ENCODE results near the gene CTSZ. TPM values are rescaled to one million over a fixed set of nuclear protein-coding genes. Genes with fewer than 3 reads are reported as not detected.

The CTSZ gene
- total RNA-seq, 1 donor from 2014 or later, result 71.9 TPM

GRCh38 chr20:59047938-59048680 is 41.1 kb upstream of the CTSZ start:
- DNase-seq (ENCODE audit: extremely low spot score, unreplicated experiment), result no peak
- Mint-ChIP-seq H3K9me3 (peaks cover 3% of the 10 kb centered on the region), H3K4me3 (peak overlapping the region; percentile 34), H3K4me1 (ENCODE audit: unreplicated experiment) (peaks cover 22% of the 10 kb centered on the region), H3K27ac (peak overlapping the region; percentile 75), H3K27me3 (peaks cover 4% of the 10 kb centered on the region), H3K36me3 (no peaks in the 10 kb centered on the region)
- TF ChIP-seq CTCF (conservative IDR thresholded peaks at IDR 0.05), result no peak

- no peak for DNase-seq (ENCODE audit: extremely low spot score, unreplicated experiment)
- peaks cover 20% of the 10 kb centered on the region for H3K4me1 Mint-ChIP-seq (ENCODE audit: unreplicated experiment)
- no peak for TF ChIP-seq CTCF (conservative IDR thresholded peaks at IDR 0.05)
Measured at GRCh38 chr20:59046862-59047261, 39.8 kb upstream of the CTSZ start.

GRCh38 chr20:59044796-59045195 is 37.7 kb upstream of the CTSZ start:
- Mint-ChIP-seq H3K9me3 (peaks cover 3% of the 10 kb centered on the region), H3K27me3 (peaks cover 4% of the 10 kb centered on the region), H3K4me3 (no peak overlapping the region), H3K36me3 (peaks cover 7% of the 10 kb centered on the region), H3K27ac (no peak overlapping the region), H3K4me1 (ENCODE audit: unreplicated experiment) (peaks cover 30% of the 10 kb centered on the region)
- TF ChIP-seq CTCF (conservative IDR thresholded peaks at IDR 0.05), result no peak
- DNase-seq (ENCODE audit: extremely low spot score, unreplicated experiment), result no peak

More at GRCh38 chr20:59046862-59047261, 39.8 kb upstream of the CTSZ start:
- Mint-ChIP-seq H3K36me3 (no peaks in the 10 kb centered on the region), H3K27ac (no peak overlapping the region), H3K9me3 (peaks cover 3% of the 10 kb centered on the region), H3K27me3 (peaks cover 4% of the 10 kb centered on the region), H3K4me3 (no peak overlapping the region)

GRCh38 chr20:59044295-59044694 is 37.2 kb upstream of the CTSZ start:
- DNase-seq (ENCODE audit: extremely low spot score, unreplicated experiment), result no peak
- Mint-ChIP-seq H3K4me1 (ENCODE audit: unreplicated experiment) (peaks cover 31% of the 10 kb centered on the region), H3K27me3 (peaks cover 4% of the 10 kb centered on the region), H3K9me3 (peaks cover 3% of the 10 kb centered on the region), H3K27ac (no peak overlapping the region), H3K4me3 (no peak overlapping the region), H3K36me3 (peaks cover 7% of the 10 kb centered on the region)
- no peak for TF ChIP-seq CTCF (conservative IDR thresholded peaks at IDR 0.05)

- TF ChIP-seq CTCF (conservative IDR thresholded peaks at IDR 0.05), result no peak
- Mint-ChIP-seq H3K27ac (peak overlapping the region; percentile 82), H3K4me1 (ENCODE audit: unreplicated experiment) (peaks cover 31% of the 10 kb centered on the region), H3K36me3 (peaks cover 7% of the 10 kb centered on the region), H3K27me3 (peaks cover 4% of the 10 kb centered on the region), H3K9me3 (peaks cover 3% of the 10 kb centered on the region), H3K4me3 (peak overlapping the region; percentile 81)
- DNase-seq (ENCODE audit: extremely low spot score, unreplicated experiment), result no peak
Measured at GRCh38 chr20:59043698-59044097, 36.6 kb upstream of the CTSZ start.
